ENCODE data around the gene HIBCH. TPM values are rescaled to one million over a fixed set of nuclear protein-coding genes. Genes with fewer than 3 reads are reported as not detected.
A peak's percentile ranks its signal among the peaks of the same experiment; 100 is the strongest.

The HIBCH gene
- total RNA-seq, 1 experiment from 2014 or later = 24.7 TPM

DNA sequence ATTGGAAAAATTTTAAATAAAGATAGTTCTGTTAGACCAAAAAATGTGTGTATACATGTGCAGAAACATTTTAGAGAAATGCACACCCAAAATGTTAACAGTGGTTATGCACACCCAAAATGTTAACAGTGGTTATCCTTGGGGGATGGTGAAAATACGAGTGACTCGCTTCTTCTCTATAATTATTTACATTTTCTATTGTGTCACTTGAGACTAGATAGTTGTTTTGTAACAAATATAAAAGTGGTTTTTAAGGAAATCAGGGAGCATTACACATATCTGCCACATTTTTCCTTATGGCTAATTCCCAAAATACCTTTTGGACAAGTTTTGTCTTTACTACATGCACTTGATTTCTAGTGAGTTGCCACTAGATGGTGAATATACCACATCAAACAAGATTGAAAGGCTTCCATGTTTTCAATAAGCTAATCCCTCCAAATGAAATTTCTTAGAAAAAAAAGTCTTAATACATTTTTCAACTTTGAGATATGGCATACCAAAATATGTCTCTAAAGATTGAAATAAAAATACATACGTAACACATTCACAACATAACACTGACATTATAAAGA lies 9.0 kb upstream of the HIBCH start:
- H3K79me2 ChIP-seq (ENCODE audit: insufficient read depth, low read length) = no peaks in the 10 kb centered on the region
- H3K4me1 ChIP-seq (ENCODE audit: control insufficient read depth in 1 of 2, insufficient read depth in 2 of 2, low read length in 2 of 2) = no peaks in the 10 kb centered on the region
- H3K27ac ChIP-seq (ENCODE audit: low read depth, low read length) = no peak overlapping the region
- H3K9me2 ChIP-seq (ENCODE audit: insufficient read depth) = no peaks in the 10 kb centered on the region
- ATAC-seq (no peak), DNase-seq (ENCODE audit: low read depth, low spot score) (no peak)
- H3K4me2 ChIP-seq (ENCODE audit: low read length) = no peak overlapping the region
- ChIA-PET CTCF (interaction anchor here (0.7 to 2.7 kb wide), 5 partner anchors 9 to 438 kb away, joined by 3 to 17 read pairs (median 3); partner anchors contain the start of gene HIBCH), POLR2A (no interaction called here), RAD21 (ENCODE audit: low non-redundant PET in 1 of 2, low total read pairs in 2 of 2, uncharacterized antibody in 2 of 2, unreplicated experiment in 2 of 2) (no interaction called here)
- no TSS peak for BruUV-seq (replicated peaks)
- H3K36me3 ChIP-seq (ENCODE audit: control insufficient read depth in 1 of 2, insufficient read depth in 2 of 2, low read length in 2 of 2) = no peaks in the 10 kb centered on the region
- no peak overlapping the region for H2AFZ ChIP-seq (ENCODE audit: low read depth, low read length, poor library complexity, severe bottlenecking)
- H3K9ac ChIP-seq (ENCODE audit: low read length) = no peak overlapping the region
- intact Hi-C loops (cut with micrococcal nuclease) = loop anchor here (2.0 to 5.0 kb wide), 2 partner anchors 44 to 179 kb away; no protein-coding TSS in a partner anchor
- no peaks in the 10 kb centered on the region for H3K27me3 ChIP-seq (ENCODE audit: insufficient read depth, low read length)
- H3K9me3 ChIP-seq (ENCODE audit: control insufficient read depth in 1 of 2, insufficient read depth in 1 of 2, low read depth in 1 of 2, low read length in 2 of 2) = no peaks in the 10 kb centered on the region
- H4K20me1 ChIP-seq (ENCODE audit: insufficient read depth) = no peaks in the 10 kb centered on the region
- TF ChIP-seq EZH2phosphoT487 (IDR thresholded peaks at IDR 0.05; ENCODE audit: borderline replicate concordance) = no peak
- peak; percentile 58 for TF ChIP-seq RAD21 (IDR thresholded peaks at IDR 0.05; ENCODE audit: low read depth)
- TF ChIP-seq CTCF (IDR thresholded peaks at IDR 0.05 in 2 of 3, conservative IDR thresholded peaks at IDR 0.05 in 1 of 3; ENCODE audit: borderline replicate concordance in 1 of 3, insufficient read depth in 1 of 3, low read depth in 2 of 3, low read length in 2 of 3) = peak; percentile 17 to 46 (median 38); a peak in 3 of 6 replicates
- no peak overlapping the region for H3K4me3 ChIP-seq (replicated peaks in 1 of 2; ENCODE audit: low read depth in 1 of 2, low read length in 2 of 2)

DNA sequence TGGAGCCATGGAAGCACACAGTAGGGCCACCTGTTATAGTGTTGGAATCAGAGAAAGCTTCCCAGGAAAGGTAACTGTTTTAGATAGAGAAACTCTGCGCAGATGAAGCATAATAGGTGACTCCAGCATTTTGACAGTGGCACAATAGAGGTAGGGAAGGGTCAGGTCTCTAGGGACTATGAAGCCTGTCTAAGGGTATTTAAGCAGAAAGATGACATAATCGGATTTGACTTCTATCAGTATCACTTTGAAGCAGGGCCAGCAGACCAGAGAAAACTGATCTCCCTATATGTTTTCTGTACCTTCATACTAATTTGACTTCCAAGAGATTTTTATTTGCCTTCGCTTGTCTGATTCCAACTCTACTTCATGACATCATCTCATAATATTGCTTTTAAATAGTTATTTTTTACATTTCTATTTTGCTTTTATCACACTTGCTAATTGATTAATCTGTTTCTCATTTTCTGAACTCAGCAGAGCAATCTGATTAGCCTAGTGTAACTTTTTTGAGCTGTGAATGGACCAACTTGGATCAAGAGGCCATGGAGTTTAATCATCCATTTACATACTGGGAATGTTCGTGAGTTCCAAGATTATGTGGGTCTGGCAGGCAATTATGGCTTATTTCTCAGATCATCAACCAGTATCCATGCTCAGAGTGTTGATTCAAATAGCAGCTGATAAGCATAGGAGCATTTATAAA lies 8.4 kb upstream of the HIBCH start:
- BruUV-seq (replicated peaks) = no TSS peak
- DNase-seq (ENCODE audit: low read depth, low spot score) = no peak
- TF ChIP-seq JUND (IDR thresholded peaks at IDR 0.05) (no peak), CEBPB (IDR thresholded peaks at IDR 0.05; ENCODE audit: low read depth) (no peak), SRF (IDR thresholded peaks at IDR 0.05; ENCODE audit: low read depth) (no peak), EZH2 (IDR thresholded peaks at IDR 0.05) (no peak), ELF1 (IDR thresholded peaks at IDR 0.05; ENCODE audit: borderline replicate concordance, low read depth) (no peak), EZH2phosphoT487 (IDR thresholded peaks at IDR 0.05; ENCODE audit: borderline replicate concordance) (no peak), YY1 (IDR thresholded peaks at IDR 0.05; ENCODE audit: extremely low read depth, insufficient replicate concordance, low read depth, low read length) (no peak), CTCF (IDR thresholded peaks at IDR 0.05 in 2 of 3, conservative IDR thresholded peaks at IDR 0.05 in 1 of 3; ENCODE audit: borderline replicate concordance in 1 of 3, insufficient read depth in 1 of 3, low read depth in 2 of 3, low read length in 2 of 3) (no peak)
- TF ChIP-seq, protein P1, sequence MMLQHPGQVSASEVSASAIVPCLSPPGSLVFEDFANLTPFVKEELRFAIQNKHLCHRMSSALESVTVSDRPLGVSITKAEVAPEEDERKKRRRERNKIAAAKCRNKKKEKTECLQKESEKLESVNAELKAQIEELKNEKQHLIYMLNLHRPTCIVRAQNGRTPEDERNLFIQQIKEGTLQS (IDR thresholded peaks at IDR 0.05) = no peak

More for the DNA sequence above, 8.4 kb upstream of the HIBCH start:
- no peak overlapping the region for H3K27ac ChIP-seq (ENCODE audit: low read depth, low read length)
- H3K79me2 ChIP-seq (ENCODE audit: insufficient read depth, low read length) = no peaks in the 10 kb centered on the region
- POLR2A ChIA-PET = no interaction called here
- RAD21 ChIA-PET (ENCODE audit: low non-redundant PET in 1 of 2, low total read pairs in 2 of 2, uncharacterized antibody in 2 of 2, unreplicated experiment in 2 of 2) = no interaction called here
- no peaks in the 10 kb centered on the region for H3K4me1 ChIP-seq (ENCODE audit: control insufficient read depth in 1 of 2, insufficient read depth in 2 of 2, low read length in 2 of 2)
- no peaks in the 10 kb centered on the region for H3K9me3 ChIP-seq (ENCODE audit: control insufficient read depth in 1 of 2, insufficient read depth in 1 of 2, low read depth in 1 of 2, low read length in 2 of 2)
- no peak overlapping the region for H3K4me2 ChIP-seq (ENCODE audit: low read length)
- no peaks in the 10 kb centered on the region for H3K27me3 ChIP-seq (ENCODE audit: insufficient read depth, low read length)
- H4K20me1 ChIP-seq (ENCODE audit: insufficient read depth) = no peaks in the 10 kb centered on the region
- no peak overlapping the region for H3K4me3 ChIP-seq (replicated peaks in 1 of 2; ENCODE audit: low read depth in 1 of 2, low read length in 2 of 2)
- no peak overlapping the region for H2AFZ ChIP-seq (ENCODE audit: low read depth, low read length, poor library complexity, severe bottlenecking)
- ATAC-seq = no peak
- CTCF ChIA-PET = interaction anchor here (1.0 to 2.7 kb wide), 4 partner anchors 9 to 439 kb away, joined by 3 to 17 read pairs (median 3); partner anchors contain the start of gene HIBCH
- no peaks in the 10 kb centered on the region for H3K9me2 ChIP-seq (ENCODE audit: insufficient read depth)
- intact Hi-C loops (cut with micrococcal nuclease) = loop anchor here (2.0 to 5.0 kb wide), 2 partner anchors 45 to 179 kb away; no protein-coding TSS in a partner anchor
- no peak overlapping the region for H3K9ac ChIP-seq (ENCODE audit: low read length)
- H3K36me3 ChIP-seq (ENCODE audit: control insufficient read depth in 1 of 2, insufficient read depth in 2 of 2, low read length in 2 of 2) = no peaks in the 10 kb centered on the region

Data from HCT116 (cell line).